ENCODE results near the gene GRAMD1C. TPM values are rescaled to one million over a fixed set of nuclear protein-coding genes. Genes with fewer than 3 reads are reported as not detected.

GRAMD1C gene
- total RNA-seq, 2 experiments from 2014 or later, result 0.22 to 0.55 TPM

DNA sequence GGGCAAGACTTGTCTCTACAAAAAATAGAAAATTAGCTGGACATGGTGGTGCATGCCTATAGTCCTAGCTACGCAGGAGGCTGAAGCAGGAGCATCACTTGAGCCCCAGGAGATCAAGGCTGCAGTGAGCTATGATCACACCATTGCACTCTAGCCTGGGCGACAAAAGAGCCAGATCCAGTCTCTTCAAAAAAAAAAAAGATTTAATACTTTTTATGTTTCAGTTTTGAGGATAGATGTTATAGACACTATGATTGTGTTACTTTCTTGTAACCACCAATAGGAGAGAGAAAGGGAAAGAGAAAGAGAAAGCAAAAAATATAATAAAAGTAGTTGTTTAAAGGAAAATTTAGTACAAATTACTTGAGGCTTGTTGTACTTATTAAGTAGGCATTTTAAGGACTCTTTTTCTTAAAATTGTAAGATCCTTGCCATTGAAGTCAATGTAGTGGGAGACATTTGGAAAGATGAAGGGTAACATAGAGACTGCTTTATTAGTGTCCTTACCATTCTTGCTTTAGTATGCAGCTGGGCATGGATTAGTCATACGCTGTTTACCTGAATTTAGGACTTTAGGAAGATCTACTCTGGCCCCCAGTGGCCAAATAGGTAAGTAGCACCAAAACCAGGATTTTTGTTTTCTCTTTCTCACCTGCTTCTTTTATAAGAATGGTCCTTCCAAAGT lies 74.1 kb downstream of the GRAMD1C start:
- ChIA-PET CTCF (interaction anchor here (0.6 to 2.7 kb wide), 13 partner anchors 11 to 506 kb away, joined by 3 to 9 read pairs (median 4); partner anchors contain the start of genes GRAMD1C and NAA50), POLR2A (no interaction called here)
- H3K27me3 ChIP-seq (ENCODE audit: control insufficient read depth in 1 of 2, insufficient read depth in 2 of 2, low read length in 2 of 2), result no peaks in the 10 kb centered on the region
- intact Hi-C loops (cut with DNase I, micrococcal nuclease), result loop anchor here (1.0 to 2.0 kb wide), 2 partner anchors 68 to 176 kb away; no protein-coding TSS in a partner anchor
- no peaks in the 10 kb centered on the region for H3K36me3 ChIP-seq (ENCODE audit: insufficient read depth, low read length)
- H3K9me3 ChIP-seq (ENCODE audit: control insufficient read depth in 1 of 2, insufficient read depth in 1 of 2, low read length in 2 of 2), result no peaks in the 10 kb centered on the region
- Mint-ChIP-seq H3K4me3 (peak overlapping the region; percentile 18), H3K27ac (peak overlapping the region; percentile 14), H3K9me3 (no peaks in the 10 kb centered on the region), H3K36me3 (ENCODE audit: low read depth) (no peaks in the 10 kb centered on the region), H3K4me1 (ENCODE audit: low read depth) (peaks cover 5% of the 10 kb centered on the region), H3K27me3 (no peaks in the 10 kb centered on the region)
- peak overlapping the region; percentile 21 for H3K4me3 ChIP-seq (ENCODE audit: low read length)
- DNase-seq, result peak in 7 of 14 experiments; percentile 12 to 71 (median 45)
- H3K4me1 ChIP-seq (ENCODE audit: insufficient read depth, low read length), result peaks cover 4% of the 10 kb centered on the region
- H3K27ac ChIP-seq (ENCODE audit: low read depth in 1 of 2, low read length in 2 of 2), result no peak overlapping the region
- peak; percentile 96 for ATAC-seq (ENCODE audit: poor library complexity)
- TF ChIP-seq, protein P1, sequence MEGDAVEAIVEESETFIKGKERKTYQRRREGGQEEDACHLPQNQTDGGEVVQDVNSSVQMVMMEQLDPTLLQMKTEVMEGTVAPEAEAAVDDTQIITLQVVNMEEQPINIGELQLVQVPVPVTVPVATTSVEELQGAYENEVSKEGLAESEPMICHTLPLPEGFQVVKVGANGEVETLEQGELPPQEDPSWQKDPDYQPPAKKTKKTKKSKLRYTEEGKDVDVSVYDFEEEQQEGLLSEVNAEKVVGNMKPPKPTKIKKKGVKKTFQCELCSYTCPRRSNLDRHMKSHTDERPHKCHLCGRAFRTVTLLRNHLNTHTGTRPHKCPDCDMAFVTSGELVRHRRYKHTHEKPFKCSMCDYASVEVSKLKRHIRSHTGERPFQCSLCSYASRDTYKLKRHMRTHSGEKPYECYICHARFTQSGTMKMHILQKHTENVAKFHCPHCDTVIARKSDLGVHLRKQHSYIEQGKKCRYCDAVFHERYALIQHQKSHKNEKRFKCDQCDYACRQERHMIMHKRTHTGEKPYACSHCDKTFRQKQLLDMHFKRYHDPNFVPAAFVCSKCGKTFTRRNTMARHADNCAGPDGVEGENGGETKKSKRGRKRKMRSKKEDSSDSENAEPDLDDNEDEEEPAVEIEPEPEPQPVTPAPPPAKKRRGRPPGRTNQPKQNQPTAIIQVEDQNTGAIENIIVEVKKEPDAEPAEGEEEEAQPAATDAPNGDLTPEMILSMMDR (IDR thresholded peaks at IDR 0.05), result peak; percentile 73

GRCh38 chr3:113914646-113915045 lies 76.1 kb downstream of the GRAMD1C start:
- H3K27me3 ChIP-seq (ENCODE audit: control insufficient read depth in 1 of 2, insufficient read depth in 2 of 2, low read length in 2 of 2), result no peaks in the 10 kb centered on the region
- Mint-ChIP-seq H3K36me3 (ENCODE audit: low read depth) (no peaks in the 10 kb centered on the region), H3K9me3 (no peaks in the 10 kb centered on the region), H3K27me3 (no peaks in the 10 kb centered on the region), H3K4me1 (ENCODE audit: low read depth) (peaks cover 5% of the 10 kb centered on the region), H3K27ac (no peak overlapping the region), H3K4me3 (no peak overlapping the region)
- no peak overlapping the region for H3K27ac ChIP-seq (ENCODE audit: low read depth in 1 of 2, low read length in 2 of 2)
- TF ChIP-seq, protein P1 (IDR thresholded peaks at IDR 0.05), result no peak
- H3K9me3 ChIP-seq (ENCODE audit: control insufficient read depth in 1 of 2, insufficient read depth in 1 of 2, low read length in 2 of 2), result no peaks in the 10 kb centered on the region
- no peak for DNase-seq
- ATAC-seq (ENCODE audit: poor library complexity), result no peak
- ChIA-PET POLR2A (no interaction called here), CTCF (interaction anchor here (0.8 to 2.7 kb wide), 3 partner anchors 9 to 178 kb away, joined by 3 to 7 read pairs (median 3); no protein-coding TSS in a partner anchor)
- H3K36me3 ChIP-seq (ENCODE audit: insufficient read depth, low read length), result no peaks in the 10 kb centered on the region
- peaks cover 4% of the 10 kb centered on the region for H3K4me1 ChIP-seq (ENCODE audit: insufficient read depth, low read length)
- no peak overlapping the region for H3K4me3 ChIP-seq (ENCODE audit: low read length)
- intact Hi-C loops (cut with DNase I, micrococcal nuclease), result no loop called here

DNA sequence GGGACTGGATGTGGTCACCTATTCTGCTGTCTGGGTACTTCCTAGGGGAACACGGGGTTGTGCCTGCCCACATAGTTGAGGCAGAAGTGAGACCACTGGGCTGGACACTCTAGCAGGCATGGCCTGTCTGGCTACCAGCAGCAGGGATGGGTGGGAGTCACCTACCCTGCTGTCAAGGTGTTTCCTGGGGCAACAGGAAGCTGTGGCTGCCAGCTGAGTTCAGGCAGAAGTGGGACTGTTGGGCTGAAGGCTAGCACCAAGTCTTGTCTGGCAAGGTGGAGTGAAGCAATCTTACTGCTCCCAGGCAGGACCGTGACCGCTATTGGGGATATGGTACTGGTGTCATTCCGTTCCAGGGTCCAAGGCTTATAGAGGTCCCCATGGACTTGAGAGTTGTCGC lies 89.0 kb downstream of the GRAMD1C start:
- Mint-ChIP-seq H3K27me3 (peaks cover 18% of the 10 kb centered on the region), H3K27ac (no peak overlapping the region), H3K4me3 (no peak overlapping the region), H3K4me1 (ENCODE audit: low read depth) (no peaks in the 10 kb centered on the region), H3K9me3 (peaks cover 18% of the 10 kb centered on the region), H3K36me3 (ENCODE audit: low read depth) (no peaks in the 10 kb centered on the region)
- H3K4me3 ChIP-seq (ENCODE audit: low read length), result no peak overlapping the region
- no peak overlapping the region for H3K27ac ChIP-seq (ENCODE audit: low read depth in 1 of 2, low read length in 2 of 2)
- no peaks in the 10 kb centered on the region for H3K36me3 ChIP-seq (ENCODE audit: insufficient read depth, low read length)
- ATAC-seq (ENCODE audit: poor library complexity) (no peak), DNase-seq (no peak)
- TF ChIP-seq, protein P1 (IDR thresholded peaks at IDR 0.05), result no peak
- CTCF ChIA-PET, result no interaction called here
- POLR2A ChIA-PET, result no interaction called here
- H3K9me3 ChIP-seq (ENCODE audit: control insufficient read depth in 1 of 2, insufficient read depth in 1 of 2, low read length in 2 of 2), result peaks cover 4 to 5% of the 10 kb centered on the region in 2 experiments
- intact Hi-C loops (cut with DNase I, micrococcal nuclease), result no loop called here
- H3K27me3 ChIP-seq (ENCODE audit: control insufficient read depth in 1 of 2, insufficient read depth in 2 of 2, low read length in 2 of 2), result peaks cover 0 to 2% of the 10 kb centered on the region in 2 experiments
- peaks cover 4% of the 10 kb centered on the region for H3K4me1 ChIP-seq (ENCODE audit: insufficient read depth, low read length)

Data from CD4-positive, alpha-beta T cell (primary cell).